ENCODE results near the gene ADAMTS17.

Gene ADAMTS17

DNA sequence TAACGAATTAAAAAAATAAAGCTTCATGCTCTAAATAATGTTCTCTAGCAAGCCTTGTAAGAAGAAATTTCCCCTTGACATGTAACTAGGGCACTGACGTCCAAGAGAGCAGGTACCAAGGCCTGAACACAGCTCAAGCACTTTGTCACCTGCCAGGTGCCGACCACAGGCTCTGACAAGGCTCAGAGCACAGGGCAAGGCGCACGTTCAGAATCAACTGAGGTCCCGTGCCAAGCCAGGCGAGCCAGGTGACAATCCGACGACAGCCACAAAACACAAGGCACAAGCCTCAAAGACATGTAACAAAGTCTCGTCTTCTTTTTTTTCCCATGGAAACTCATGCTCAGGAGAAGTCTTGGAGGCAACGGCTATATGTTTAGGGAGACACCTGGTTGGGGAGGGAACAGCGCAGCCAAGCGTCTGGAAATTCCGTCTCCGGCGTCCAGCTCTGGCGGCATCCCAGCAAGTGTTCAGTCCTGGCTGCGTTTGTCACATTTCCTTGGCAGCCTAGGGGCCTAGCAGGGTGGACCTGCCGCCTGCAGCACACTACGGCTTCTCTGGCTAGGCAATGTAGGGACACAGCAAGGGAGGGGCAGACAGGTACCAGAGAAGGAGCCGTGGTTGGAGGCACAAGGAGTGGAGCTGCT is 76.7 kb downstream of the ADAMTS17 start:
- TF ChIP-seq, protein P1, sequence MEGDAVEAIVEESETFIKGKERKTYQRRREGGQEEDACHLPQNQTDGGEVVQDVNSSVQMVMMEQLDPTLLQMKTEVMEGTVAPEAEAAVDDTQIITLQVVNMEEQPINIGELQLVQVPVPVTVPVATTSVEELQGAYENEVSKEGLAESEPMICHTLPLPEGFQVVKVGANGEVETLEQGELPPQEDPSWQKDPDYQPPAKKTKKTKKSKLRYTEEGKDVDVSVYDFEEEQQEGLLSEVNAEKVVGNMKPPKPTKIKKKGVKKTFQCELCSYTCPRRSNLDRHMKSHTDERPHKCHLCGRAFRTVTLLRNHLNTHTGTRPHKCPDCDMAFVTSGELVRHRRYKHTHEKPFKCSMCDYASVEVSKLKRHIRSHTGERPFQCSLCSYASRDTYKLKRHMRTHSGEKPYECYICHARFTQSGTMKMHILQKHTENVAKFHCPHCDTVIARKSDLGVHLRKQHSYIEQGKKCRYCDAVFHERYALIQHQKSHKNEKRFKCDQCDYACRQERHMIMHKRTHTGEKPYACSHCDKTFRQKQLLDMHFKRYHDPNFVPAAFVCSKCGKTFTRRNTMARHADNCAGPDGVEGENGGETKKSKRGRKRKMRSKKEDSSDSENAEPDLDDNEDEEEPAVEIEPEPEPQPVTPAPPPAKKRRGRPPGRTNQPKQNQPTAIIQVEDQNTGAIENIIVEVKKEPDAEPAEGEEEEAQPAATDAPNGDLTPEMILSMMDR (IDR thresholded peaks at IDR 0.05): no peak

DNA sequence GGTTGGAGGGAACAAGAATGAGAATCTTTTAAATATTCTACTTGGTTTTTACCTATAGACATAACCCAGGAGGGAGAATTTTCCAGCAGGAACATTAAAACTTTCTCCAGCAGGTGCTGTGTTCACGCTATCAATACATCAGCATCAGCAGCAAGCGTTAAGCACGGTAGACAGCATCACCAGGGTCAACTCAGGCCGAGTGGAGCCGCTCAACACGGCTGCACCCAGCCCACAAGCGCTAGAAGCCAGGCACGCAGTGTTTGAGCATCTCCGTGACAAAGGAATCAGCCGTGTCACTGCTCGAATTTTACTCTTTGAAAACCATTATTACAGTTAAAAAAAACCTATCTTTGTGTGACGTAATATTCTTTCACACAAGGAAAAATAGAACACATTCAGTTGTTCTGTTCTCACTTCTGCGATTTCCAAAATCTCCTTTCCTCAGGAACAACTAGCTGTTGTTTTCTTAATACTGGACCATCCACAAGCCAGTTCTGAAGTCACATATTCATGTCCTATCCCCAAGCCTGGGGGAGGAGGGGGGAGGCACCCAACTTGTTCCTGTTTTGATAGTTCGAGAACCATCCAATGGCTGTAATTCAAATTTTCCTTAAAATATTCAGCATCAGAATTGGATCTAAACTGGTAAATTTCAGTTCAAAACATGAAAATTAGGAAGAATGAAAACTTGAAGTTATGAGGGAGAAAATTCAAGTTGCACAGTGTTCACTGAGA is 77.9 kb downstream of the ADAMTS17 start:
- TF ChIP-seq, protein P1 (IDR thresholded peaks at IDR 0.05): no peak

DNA sequence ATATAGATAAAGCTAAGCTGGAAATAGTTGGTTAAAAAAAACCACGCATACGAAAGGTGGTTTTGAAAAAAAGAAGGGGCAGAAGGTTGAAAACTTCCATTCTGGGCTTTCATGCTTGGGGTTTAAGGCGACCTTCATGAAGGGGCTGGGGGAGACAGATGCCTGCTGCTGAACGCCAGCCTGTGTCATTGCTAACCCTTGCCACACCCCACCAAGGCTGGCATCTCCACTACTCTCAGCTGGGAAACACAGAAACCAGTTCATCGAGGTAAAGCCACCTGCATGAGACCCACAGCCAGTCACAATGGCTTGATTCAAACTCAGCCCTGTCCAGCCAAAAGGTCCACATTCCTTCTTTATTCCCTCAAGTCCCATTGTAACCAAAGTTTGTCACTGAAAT is 78.7 kb downstream of the ADAMTS17 start:
- TF ChIP-seq, protein P1 (IDR thresholded peaks at IDR 0.05): no peak

DNA sequence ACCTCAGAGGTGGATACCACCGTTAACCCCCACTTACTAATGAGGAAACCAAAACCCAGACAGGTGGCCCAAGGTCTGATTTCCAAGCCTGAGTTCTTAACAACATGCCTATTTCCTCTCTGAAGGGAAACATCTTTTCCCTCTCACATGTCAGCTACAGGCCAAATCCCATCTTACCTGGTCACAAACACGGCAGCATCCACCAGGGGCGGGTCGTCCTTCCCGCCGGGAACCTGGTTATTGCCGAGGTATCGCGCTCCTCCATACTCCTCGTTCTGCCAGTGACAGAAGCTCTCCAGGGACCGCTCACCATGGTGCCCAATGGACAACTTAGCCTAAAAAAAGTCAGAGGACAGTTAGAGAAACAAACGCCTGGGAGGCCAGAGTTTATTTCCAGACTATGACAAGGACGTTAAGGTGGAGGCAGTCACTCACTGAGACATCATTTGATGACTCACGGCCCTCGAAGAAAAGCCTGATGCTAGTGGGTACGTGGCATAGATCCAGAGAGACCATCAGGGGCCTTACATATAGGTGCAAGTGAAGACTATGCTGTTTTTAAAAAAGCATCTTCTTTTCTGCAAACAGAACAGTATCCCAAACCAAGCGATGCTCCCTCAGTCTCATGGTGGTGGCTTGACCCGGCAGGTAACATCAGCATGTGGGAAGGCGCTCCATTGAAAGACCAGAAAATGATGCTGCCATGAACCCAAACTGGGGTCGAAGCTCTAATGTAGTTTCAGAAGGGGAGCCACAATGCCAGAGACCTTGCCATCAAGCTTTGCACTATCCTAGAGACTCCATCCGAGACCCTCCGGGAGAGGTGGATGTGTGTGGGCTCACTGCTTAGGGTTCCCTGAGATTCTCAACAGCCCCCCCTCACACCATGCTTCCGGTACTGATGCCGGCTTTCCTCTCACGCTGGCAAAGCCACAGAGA is 80.2 kb downstream of the ADAMTS17 start:
- TF ChIP-seq, protein P1 (IDR thresholded peaks at IDR 0.05): no peak

DNA sequence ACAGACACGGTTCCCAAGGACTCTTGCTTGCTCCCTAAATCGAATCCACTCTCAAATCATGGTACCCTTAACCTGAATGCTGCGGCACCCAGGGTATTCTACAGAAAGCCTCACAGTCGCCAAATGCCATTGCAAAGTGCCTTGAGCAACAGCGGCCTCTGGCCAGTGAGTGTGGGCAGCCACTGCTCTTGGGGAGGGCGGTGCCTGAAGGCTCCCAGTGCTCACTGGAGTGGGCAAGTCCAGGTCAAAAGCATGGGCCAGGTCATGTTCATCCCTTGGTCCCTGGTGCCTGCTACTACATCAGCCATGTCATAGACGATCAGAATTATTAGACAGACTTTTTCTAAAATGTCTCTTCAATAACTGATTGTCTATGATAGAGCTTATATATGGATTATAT is 82.5 kb downstream of the ADAMTS17 start:
- TF ChIP-seq, protein P1 (IDR thresholded peaks at IDR 0.05): no peak

DNA sequence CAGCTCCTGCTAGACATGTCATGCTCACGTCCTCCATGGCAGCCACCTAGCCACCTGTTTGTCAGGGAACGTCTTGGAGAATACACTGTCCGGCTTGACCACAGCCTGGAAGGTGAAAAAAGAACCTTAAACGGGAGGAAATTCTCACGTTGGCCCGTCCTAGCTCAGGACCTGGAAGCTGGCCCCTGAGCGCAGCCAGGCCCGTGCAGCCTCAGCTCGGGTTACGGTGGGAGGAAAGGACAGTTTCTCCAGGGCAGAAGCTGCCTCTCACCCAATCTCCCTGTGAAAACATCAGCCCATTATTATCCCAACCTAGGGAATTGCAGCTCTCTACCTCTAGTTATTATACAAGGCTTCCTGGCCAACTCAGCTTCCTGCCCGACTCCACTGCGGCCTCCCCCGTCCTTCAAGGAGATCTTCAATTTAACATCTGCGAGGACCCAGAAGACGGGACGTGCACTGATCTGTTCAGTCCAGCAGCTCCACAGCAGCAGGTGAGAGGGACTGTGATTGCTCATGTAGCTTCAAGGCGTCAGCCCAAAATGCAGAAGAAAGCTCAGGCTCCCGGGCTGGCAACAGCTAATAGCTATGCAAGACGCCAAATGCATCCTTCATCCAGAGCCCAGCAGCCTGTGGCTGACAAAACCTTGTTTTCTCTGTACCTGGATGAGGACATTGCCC is 84.7 kb downstream of the ADAMTS17 start:
- TF ChIP-seq, protein P1 (IDR thresholded peaks at IDR 0.05): no peak

All from LNCAP (cell line).